Ovary (tissue), 3 donors: Measurements from ENCODE around the gene BTRC.

Experiments used
- CTCF ChIP-seq, 3 donors: fragments of 450-650 bp in 2 of 3; fragments of 200-600 bp in 1 of 3; IDR thresholded peaks; one replicate each; pipeline versions ENCODE4 v1.5.1 to v1.8.0; 2016 to 2022; ENCODE audit warnings: antibody characterized with exemption in 3 of 3, mild to moderate bottlenecking in 1 of 3
- POLR2A ChIP-seq: fragments of 450-650 bp; IDR thresholded peaks from one replicate; pipeline ENCODE4 v1.6.1; 2017; ENCODE audit warnings: antibody characterized with exemption, mild to moderate bottlenecking, moderate library complexity
- donor health status: DM: no; HTN: no; CAD: no.

- TF ChIP-seq POLR2A (no peak), CTCF (IDR thresholded peaks at IDR 0.05) (no peak)
These were observed 23.7 kb upstream of the BTRC start for GRCh38 chr10:101330231-101330630.
